NCI-H2171 (cell line): Measurements from ENCODE around the gene PIGN.

ENCODE experiments used
- DNase-seq: peaks from one replicate; lab custom pipeline; 2025; lab: John Stamatoyannopoulos, UW

PIGN gene

DNA sequence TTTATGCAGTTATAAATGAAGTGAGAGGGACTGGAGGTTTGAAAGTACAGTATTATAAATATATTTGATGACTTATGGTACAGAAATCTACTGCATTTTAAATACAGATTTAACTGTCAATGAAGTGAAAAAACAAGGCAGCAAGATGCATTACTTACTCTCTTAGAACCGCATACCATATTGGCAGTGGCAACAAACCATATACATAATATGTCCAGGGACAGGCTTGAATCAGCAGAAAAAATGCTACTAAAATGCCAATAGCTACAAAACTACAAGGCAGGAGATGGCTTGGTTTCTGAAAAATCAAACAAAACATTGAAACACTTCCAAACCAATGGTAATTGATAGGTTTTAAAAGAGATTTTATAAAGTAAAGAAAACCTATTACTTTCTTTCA lies 77.2 kb downstream of the PIGN start:
- no peak for DNase-seq

DNA sequence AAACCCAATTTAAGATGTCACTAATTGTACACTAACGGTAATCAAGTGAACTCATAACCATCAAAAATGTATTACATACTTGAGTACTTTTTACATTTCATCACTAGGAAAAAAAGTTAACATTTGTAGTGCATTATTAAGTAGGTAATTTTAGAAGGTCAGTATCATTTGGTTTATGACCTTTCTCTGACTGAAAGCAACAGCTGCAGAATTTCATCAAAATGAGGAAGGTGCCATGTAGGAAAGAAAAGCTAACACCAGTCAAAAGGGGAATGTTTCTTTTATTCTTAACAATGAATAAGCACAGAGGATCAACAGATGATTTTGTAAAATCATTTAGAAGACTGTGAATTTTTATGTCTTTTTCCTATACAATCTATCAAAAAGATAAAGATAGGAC lies 79.0 kb downstream of the PIGN start:
- no peak for DNase-seq

DNA sequence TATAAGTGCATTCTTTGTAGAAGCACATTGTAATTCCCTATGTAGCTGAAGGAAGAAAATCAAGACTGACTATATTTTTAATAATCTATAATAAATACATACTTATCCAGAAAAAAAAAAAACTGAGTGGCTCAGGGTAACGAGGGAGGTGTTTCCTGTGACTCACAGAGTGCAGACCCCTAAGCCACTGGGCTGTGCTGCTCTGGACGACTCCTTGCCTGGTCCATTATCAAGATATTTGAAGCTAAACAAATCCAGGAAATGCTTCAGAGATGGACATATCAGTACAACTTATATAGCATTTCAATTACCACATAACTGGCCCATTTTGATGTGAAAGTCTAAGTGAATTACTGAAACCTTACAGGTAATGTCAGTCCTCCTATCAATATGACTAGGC lies 80.6 kb downstream of the PIGN start:
- DNase-seq: no peak

DNA sequence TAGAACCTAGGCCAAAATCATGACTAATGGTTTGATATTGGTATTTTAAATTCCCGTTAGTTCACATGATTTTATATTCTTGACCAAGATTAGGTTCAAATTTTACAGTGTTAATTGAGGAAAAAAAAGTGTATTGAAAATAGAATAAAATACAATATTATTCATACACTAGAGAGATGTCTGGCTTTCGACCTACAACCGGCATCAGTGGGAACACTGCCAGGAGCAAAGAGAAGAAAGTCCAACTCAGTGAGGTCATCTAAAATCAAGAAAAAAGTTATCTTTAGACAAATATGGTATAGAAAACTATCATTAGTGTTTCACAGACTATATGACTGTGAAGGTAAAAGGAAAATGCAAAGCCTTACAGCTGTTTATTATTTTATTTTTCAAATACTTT lies 81.5 kb downstream of the PIGN start:
- no peak for DNase-seq

DNA sequence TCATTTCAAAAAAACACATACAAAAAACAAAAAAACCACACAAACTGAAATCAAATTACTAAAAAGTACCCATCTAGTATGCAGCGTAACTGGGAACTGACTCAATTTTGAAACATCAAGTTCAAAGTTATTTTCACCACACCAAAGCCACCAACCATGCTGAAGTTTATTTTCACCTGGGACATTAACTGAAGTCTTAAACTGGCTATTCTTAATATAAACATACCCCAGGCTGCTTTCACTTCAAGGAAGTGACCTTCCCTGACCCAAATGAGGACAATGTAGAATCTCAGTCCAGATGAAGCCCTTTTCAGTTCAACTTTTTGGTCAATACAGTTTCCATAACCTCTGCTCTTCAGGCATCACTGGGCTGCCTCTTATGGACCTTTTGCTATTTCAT lies 84.6 kb downstream of the PIGN start:
- DNase-seq: no peak

DNA sequence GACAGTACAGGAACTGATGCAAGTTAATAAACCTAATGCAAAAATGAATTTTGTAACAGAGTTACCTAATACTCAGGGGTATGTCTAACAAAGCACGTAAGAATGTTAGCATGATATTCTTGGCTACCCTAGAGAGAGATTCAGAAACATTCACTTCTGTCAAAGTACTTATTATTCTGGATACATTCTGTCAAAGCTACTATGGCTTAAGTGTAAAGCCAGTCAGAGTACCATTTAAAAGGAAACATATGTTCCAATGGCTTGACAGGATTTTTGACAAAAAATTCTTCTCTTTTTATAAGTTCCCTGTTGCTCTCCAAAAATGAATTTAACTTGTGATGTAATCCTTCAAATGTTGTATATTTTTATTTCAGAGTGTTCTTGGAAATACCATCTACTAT lies 85.5 kb downstream of the PIGN start:
- DNase-seq: no peak

DNA sequence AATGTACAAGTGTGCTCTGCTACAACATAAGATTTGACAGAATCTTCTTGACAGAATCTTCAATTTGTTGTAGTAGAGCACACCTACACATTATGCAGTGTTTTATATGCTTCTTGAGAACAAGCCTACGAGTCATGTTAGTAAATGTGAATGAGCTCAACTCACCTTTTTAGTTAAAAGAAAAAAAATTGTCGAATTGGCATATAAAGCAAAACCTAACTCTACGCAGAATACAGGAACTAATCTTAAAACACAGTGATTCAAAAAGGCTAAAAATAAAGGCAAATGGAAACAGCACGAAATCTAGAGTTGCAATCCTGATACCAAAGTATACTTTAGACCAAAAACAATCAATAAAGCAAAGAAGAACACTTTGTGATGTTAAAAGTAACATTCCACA lies 87.9 kb downstream of the PIGN start:
- no peak for DNase-seq

DNA sequence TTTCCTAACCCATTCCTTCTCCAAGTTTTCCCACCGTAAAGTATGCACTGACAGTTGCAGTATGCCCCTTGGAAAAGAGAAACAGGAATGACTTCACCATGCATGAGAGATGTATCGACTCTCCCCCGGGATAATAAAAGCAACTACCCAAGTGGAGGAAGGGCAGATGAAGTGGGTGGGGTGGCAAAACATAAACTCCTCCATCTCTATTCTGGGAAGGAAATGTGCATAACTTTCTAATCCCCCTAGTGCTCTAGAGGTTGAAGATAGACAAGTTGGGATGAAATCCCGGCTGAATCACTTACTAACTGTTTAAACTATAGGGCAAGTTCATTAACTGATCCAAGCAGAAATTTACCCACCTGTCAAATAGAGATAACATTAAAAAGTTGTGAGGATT lies 89.2 kb downstream of the PIGN start:
- DNase-seq: no peak

DNA sequence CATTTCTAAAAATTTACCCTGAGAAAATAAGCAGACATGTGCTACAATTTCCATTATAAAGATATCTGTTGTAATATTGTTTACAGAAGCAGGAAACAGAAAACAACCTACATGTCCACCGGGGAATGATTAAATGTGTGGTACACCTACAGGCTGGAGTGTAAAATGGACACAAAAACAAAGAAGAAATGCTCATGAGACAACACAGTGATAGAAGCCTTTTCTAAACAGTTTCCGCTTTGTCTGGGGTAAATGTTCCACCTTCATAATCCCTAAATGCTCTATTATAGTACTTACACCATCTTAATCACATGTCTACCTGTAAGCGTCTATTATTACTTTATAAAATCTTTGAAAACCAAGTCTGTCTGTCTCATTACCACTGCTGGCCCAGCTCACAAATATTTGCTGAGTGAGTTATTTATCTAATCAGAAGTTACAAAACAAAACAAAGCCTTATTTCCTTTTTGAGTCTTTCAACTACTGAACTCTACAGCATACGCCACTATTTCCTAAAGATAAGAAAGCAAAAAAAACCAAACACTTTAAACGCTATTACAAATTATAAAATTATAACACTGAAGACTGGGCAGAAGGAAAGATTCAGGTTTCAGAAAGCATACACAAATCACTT lies 95.3 kb downstream of the PIGN start:
- no peak for DNase-seq

DNA sequence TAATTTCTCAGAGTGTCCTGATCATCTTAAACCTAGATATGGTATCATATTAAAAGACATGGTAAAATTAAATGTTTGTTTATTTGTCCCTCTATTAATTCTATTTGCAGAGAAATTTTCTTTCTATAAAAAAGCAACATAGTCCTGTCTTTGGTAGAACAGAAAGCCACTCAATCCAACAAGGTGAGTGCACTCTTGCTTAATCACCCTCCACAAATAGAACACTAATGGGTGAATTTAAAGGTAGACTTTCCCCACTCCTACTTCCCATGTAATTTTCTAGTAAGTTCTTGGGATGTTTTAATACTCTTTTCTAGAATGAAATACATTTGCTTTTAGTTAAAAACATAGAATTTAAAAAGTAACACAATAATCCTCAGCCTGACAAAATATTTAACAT lies 97.7 kb downstream of the PIGN start:
- no peak for DNase-seq

DNA sequence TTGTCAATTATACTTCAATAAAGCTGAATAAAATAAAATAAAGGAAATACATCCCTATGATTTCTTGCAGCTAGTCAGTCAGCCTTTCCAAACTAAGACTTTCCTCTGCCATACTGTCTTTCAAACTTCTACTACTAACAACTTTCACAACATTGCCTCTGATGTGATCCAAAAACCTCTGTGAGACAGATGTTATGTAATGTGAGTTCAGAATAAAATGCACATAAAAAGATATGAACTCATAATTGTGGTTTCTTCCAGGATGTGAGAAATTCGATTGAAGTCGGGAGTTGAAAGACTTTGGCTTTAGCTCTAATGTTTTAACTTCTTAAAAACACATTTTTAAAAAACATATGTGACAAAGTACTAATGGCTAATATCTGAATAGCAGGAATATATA lies 98.7 kb downstream of the PIGN start:
- no peak for DNase-seq

DNA sequence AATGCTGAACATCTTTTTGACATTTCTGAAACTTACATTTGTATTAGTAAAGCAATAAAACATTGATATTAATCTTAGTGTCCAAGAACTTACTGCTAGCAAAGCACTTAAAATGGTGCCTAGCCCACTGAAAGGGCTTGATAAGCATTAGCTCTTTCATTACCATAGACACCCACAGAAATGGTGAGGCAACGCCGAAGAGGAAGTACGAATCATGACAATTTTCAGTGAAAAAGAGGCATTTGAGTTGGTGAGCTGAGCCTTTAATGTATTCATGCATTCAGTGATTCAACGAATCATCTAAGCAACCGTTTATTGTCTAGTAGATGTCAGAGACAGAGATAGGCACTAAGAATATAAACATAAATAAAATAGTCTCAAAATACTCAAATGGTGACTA lies 101.1 kb downstream of the PIGN start:
- DNase-seq: no peak

DNA sequence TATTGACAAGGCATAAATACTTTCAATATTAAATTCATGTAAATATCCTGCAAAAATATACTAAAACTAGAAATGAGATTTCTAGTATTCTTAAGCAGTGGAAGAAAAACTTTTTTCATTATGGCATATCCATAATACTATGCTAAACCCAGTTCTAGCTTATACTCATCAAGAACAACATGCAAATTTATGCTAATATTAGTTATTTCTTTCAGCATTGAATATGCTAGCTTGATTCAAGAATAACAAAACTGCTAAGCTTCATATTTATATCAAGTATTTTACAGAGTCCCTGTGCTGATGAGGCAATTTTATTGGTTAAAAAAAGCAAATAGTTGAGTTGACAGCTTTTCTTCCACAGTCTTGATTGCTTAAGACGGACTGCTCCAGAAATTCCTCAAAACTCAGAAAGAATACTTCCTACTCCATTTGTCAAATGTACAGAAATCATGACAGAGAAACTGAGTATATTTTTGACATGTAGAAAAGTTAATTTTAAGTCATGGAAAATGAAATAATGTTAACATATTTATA lies 105.0 kb downstream of the PIGN start:
- no peak for DNase-seq

DNA sequence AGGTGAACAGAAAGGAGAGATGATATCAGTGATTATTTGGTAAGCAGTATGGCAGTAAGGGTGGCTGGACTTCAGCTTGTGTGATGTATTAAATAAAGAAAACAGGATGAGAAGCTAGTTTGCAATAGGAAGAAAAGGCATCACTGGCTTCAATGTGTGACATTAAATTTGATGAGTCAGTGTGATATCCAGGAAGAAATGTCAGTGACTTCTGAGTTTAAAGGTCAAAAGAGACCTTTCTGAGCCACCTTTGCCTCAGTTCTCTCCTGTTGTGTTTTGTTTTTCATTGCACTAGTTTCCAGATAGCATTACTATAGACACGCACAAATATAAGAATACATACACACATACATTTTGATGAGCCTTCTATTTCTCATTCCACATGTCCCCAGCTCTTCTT lies 105.6 kb downstream of the PIGN start:
- DNase-seq: no peak

DNA sequence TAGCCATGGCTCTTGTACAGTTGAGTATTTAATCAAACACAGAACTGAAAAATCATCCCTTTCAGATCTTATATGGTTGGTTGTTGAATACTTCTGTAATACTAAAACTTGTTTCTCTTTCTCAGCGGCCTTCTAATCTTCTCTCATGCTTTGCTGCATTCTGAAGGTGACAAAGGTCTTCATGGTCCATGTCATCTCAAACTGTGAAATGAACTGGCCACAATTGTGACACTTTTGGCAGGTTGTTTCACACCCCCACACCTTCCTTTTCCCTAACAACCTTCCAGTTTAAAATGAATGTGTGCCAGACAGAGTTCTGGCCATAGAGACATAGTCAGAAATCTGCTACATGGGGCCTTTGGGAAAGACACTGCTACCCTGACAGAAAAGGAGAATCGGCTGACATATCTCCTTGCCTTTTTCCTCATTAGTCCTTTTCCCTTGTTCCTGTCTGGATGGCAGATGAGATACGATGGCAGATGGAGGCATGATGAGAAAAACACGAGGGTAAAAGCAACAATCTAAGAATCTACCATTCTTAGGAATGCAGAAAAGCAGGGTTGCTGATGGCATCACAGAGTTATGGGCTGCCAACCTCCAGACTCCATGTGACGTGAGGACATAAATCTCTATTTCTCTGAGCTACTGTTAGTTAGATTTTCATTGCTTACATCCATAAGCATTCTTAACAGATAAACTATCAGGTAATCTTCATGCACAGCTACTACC lies 106.5 kb downstream of the PIGN start:
- DNase-seq: no peak

DNA sequence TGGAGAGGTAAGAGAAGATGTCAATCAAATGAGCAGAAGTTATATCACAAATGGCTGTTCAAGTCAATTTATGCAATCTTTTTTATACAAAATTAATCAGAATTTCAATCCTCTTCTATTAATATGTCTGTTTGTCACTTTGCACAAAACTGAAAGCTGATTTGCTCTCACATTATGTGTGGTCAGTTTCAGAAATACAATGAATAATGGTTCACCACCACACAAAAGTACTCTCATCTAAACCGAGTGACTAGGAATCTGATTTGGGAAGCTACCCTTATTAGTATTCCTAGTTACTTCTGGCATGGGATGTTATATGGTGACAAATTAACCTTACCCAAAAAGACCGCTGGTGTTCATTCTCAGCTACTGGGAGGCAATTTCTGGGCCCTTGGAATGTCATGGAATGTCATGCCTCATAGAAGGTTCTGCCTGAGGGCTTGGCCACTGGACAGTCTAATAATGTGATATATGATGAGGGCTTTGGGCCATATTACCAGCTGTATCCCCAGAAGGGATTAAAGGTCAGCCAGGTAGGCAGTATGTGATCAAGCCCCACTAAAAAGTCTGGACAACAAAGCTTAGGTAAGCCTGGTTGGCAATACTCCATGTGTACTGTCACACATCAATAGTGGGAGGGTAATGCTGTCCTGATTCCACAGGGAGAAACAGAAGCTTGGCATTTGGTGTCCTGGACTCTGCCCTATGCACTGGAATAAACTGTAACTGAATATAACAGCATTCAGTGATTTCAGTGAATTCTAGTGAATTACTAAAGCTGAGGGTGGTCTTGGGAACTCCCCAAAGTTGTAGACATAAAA lies 113.2 kb downstream of the PIGN start:
- DNase-seq: no peak

DNA sequence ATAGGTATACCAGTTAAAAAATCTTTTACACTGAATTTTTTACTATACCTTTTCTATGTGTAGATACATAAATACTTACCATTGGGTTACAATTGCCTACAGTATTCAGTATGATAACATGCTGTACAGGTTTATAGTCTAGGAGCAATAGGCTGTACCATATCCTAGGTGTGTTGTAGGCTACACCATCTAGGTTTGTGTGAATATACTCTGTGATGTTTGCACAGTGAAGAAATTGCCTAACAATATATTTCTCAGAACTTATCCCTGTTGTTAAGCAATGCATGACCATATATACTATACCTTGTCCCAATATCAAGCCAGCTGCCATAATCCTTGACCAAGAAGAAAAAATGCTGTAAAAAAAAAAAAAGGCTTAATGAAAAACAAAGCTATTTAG lies 114.5 kb downstream of the PIGN start:
- no peak for DNase-seq

DNA sequence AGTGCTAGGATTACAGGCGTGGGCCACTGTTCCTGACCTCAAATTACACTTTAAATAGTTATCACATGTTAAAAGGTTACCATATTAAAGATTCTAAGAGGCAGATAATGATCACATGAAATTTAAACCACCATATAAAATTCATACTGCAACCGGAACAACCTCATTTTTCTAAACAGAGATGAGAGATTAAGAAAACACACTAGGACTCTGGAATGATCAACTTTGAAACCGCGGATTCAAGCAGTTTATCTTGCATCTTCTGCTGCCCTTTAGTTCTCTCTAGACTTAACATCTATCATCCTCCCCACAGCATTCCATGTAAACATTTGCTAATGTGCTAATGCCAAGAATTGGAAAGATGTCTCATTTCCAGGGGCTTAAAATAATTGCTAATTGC lies 115.8 kb downstream of the PIGN start:
- DNase-seq: no peak

DNA sequence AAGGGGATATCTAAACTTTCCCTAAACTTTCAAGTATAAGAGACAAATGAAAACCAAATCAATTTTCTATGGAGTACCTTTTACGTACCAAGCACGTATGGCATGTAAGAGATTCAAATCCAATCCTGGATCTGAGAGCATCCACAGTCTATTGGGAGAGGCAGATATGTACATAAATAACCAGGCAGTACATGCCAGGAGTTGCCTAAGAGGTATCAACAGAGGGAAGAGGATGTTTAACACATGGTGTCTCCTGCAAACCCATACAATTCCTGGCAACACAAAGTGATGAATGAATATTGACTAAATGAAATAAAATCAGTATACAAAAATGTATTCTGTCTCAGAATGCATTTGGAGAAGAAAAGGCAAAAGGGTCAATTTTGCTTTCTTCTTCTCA lies 116.6 kb downstream of the PIGN start:
- DNase-seq: no peak

DNA sequence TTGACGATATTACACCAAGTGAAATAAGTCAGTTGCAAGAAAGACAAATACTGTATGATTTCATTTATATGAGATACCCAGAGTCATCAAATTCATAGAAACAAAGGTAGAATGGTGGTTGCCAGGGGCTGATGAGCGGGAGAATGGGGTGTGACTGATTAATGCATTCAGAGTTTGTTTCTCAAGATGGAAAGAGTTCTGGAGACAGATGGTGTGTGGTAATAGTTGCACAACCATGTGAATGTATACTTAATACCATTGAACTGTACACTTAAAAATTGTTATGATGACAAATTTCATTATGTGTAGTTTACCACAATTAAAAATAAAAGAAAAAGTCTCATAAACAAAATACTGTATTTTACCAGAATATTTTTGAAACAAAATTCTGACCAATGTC lies 117.3 kb downstream of the PIGN start:
- DNase-seq: no peak

DNA sequence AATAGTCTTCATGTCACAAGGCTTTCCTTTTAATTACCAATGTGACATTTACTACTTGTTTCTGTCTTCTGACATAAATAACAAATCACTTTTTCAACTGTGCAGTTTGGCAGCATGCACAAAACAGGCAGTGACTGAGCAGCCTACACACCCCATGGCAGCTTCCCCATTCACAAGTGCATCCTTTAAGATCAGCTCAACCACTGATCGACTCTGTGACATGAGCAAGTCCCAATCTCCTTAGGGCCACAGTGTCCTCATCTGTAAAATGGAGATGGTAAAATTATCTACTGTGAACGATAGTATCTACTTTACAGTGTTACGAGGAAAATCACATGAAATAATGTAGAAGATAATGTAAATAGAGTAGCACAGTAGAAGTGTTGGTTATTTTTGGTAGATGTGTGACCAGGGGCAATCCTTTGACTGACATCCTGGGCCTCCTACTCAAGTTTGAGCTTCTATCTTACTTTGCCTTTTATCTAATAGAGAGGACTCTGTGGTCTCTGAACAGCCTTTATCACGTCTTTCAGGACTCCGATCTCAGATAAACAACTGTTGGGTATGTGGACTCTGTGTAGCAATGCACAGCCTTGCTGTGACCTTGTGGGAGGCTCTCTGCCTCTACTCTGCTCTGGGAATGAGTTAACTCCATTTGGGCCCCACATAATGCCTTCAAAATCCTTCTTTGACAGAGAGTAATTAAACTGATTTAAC lies 120.6 kb downstream of the PIGN start:
- DNase-seq: no peak

DNA sequence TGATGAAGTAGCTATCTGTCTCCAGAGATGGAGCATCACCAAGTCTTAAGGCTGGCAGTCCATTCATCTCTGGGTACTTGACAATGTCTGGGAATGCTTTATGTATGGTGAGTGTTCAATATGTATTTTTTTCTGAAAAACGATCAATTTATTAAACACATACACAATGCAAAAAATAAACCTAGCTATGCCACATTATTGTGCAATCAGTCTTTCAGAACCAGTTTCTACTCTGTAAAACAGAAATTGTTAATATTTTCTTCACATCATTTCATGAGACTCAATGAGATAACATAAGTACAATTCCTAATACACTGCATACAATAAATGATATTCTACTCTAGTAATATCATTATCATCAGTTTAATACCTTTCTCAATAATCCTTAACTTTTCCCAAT lies 122.5 kb downstream of the PIGN start:
- DNase-seq: no peak
